ENCODE results near the gene PTMS.
"Not testable (repeated sequence)": the region's sequence is repeated elsewhere in the genome, so short reads cannot be mapped to it uniquely, and the experiment has no call there.

Gene PTMS

DNA sequence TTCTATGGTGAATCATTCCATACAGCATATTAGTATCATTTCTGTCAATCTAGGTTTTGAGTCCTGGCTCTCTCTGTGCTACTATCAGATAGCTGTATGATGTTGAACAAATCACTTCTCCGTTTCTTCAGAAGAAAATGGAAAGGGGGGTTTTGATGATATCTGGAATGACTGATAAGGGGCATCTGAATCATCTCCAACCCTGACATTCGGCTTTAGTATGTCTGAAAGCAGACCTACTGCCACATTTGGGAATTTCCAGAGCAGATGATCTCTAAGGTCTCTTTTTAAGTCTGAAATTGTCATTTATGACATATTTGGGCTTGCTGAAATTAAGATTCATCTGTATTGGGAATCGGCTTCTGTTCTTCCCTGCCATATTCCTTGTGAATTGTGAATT, 23.3 kb upstream of the PTMS start:
- no peak for ATAC-seq
- TF ChIP-seq SNAI2 (CRISPR knock-in tag; IDR thresholded peaks at IDR 0.05) (no peak), ZNF70 (CRISPR knock-in tag; IDR thresholded peaks at IDR 0.05) (no peak), ZNF8 (CRISPR knock-in tag; IDR thresholded peaks at IDR 0.05) (no peak), TOX (CRISPR knock-in tag; IDR thresholded peaks at IDR 0.05; ENCODE audit: borderline replicate concordance) (no peak), ARNTL (CRISPR knock-in tag; IDR thresholded peaks at IDR 0.05; ENCODE audit: borderline replicate concordance, low read depth) (no peak), CSDC2 (CRISPR knock-in tag; IDR thresholded peaks at IDR 0.05) (no peak), ISL1 (CRISPR knock-in tag; IDR thresholded peaks at IDR 0.05) (no peak), OSR1 (CRISPR knock-in tag; IDR thresholded peaks at IDR 0.05) (no peak), BACH2 (CRISPR knock-in tag; IDR thresholded peaks at IDR 0.05; ENCODE audit: borderline replicate concordance) (no peak), ESRRG (CRISPR knock-in tag; IDR thresholded peaks at IDR 0.05) (no peak), GLIS3 (CRISPR knock-in tag; IDR thresholded peaks at IDR 0.05) (no peak), ZC3H10 (CRISPR knock-in tag; IDR thresholded peaks at IDR 0.05) (no peak), TCF4 (CRISPR knock-in tag; IDR thresholded peaks at IDR 0.05; ENCODE audit: borderline replicate concordance) (no peak), ZNF565 (CRISPR knock-in tag; conservative IDR thresholded peaks at IDR 0.05; ENCODE audit: low read depth) (no peak), PPARA (CRISPR knock-in tag; IDR thresholded peaks at IDR 0.05; ENCODE audit: borderline replicate concordance) (no peak), ZFP30 (CRISPR knock-in tag; IDR thresholded peaks at IDR 0.05) (no peak)
- TF ChIP-seq, protein P1, sequence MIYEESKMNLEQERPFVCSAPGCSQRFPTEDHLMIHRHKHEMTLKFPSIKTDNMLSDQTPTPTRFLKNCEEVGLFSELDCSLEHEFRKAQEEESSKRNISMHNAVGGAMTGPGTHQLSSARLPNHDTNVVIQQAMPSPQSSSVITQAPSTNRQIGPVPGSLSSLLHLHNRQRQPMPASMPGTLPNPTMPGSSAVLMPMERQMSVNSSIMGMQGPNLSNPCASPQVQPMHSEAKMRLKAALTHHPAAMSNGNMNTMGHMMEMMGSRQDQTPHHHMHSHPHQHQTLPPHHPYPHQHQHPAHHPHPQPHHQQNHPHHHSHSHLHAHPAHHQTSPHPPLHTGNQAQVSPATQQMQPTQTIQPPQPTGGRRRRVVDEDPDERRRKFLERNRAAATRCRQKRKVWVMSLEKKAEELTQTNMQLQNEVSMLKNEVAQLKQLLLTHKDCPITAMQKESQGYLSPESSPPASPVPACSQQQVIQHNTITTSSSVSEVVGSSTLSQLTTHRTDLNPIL (CRISPR knock-in tag; IDR thresholded peaks at IDR 0.05; ENCODE audit: low read depth), result no peak
- TF ChIP-seq, protein P2, sequence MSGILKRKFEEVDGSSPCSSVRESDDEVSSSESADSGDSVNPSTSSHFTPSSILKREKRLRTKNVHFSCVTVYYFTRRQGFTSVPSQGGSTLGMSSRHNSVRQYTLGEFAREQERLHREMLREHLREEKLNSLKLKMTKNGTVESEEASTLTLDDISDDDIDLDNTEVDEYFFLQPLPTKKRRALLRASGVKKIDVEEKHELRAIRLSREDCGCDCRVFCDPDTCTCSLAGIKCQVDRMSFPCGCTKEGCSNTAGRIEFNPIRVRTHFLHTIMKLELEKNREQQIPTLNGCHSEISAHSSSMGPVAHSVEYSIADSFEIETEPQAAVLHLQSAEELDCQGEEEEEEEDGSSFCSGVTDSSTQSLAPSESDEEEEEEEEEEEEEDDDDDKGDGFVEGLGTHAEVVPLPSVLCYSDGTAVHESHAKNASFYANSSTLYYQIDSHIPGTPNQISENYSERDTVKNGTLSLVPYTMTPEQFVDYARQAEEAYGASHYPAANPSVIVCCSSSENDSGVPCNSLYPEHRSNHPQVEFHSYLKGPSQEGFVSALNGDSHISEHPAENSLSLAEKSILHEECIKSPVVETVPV (CRISPR knock-in tag; IDR thresholded peaks at IDR 0.05), result no peak
- TF ChIP-seq, protein P3, sequence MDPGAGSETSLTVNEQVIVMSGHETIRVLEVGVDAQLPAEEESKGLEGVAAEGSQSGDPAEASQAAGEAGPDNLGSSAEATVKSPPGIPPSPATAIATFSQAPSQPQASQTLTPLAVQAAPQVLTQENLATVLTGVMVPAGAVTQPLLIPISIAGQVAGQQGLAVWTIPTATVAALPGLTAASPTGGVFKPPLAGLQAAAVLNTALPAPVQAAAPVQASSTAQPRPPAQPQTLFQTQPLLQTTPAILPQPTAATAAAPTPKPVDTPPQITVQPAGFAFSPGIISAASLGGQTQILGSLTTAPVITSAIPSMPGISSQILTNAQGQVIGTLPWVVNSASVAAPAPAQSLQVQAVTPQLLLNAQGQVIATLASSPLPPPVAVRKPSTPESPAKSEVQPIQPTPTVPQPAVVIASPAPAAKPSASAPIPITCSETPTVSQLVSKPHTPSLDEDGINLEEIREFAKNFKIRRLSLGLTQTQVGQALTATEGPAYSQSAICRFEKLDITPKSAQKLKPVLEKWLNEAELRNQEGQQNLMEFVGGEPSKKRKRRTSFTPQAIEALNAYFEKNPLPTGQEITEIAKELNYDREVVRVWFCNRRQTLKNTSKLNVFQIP (CRISPR knock-in tag; IDR thresholded peaks at IDR 0.05; ENCODE audit: borderline replicate concordance, low read depth), result no peak

DNA sequence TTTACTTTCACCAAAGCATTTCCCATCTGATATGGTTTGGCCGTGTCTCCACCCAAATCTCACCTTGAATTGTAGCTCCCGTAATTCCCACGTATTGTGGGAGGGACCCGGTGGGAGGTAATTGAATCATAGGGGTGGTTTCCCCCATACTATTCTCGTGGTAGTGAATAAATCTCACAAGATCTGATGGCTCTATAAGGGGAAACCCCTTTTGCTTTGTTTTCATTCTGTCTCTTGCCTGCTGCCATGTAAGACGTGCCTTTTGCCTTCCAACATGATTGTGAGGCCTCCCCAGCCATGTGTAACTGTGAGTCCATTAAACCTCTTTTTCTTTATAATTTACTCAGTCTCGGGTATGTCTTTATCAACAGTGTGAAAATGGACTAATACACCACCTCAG, 22.9 kb upstream of the PTMS start:
- not testable (repeated sequence) for ATAC-seq

DNA sequence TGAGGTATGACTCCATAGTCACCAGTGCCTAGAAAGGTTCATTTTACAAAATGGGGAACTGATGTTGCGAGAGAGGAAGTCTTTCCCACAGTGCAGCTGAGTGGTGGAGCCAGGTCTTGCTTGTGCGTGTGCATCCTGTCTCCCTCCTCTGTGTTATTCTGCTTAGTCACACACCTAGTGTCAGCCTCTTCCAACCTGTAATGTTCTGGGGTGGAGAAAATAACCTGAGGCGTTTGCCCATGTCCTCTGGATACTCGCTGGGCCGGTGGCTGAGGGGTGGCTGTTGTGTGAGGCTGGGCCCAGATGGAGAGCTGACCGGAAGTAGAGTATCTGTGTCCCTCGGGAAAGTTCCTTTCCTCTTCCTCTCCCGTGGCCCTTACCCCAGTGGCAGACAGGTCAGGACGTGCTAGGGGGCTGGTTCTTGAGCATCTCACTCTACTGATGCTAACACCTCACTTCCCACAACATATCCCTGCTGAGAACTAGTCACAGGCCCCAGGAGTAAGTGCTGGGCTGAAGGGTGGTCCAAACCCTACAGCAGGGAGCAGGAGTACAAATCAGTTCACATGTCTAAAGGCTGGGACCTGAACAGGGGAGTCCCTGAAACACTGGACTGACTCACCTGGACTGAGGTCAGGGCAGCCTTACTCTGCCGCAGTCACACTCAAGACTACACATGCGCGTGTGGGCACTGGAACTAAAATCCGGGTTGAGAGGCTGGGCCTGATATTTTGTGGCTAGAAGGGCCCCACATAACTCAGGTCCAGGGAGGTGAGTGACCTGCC, 20.2 kb upstream of the PTMS start:
- peak; percentile 11; the same call in 2 of the 3 replicates for ATAC-seq
- TF ChIP-seq ISL1 (CRISPR knock-in tag; IDR thresholded peaks at IDR 0.05) (no peak), ZNF70 (CRISPR knock-in tag; IDR thresholded peaks at IDR 0.05) (no peak), TOX (CRISPR knock-in tag; IDR thresholded peaks at IDR 0.05; ENCODE audit: borderline replicate concordance) (no peak), TCF4 (CRISPR knock-in tag; IDR thresholded peaks at IDR 0.05; ENCODE audit: borderline replicate concordance) (no peak), BACH2 (CRISPR knock-in tag; IDR thresholded peaks at IDR 0.05; ENCODE audit: borderline replicate concordance) (no peak), ARNTL (CRISPR knock-in tag; IDR thresholded peaks at IDR 0.05; ENCODE audit: borderline replicate concordance, low read depth) (no peak), RARB (CRISPR knock-in tag; IDR thresholded peaks at IDR 0.05) (no peak), ZNF565 (CRISPR knock-in tag; conservative IDR thresholded peaks at IDR 0.05; ENCODE audit: low read depth) (no peak), ESRRG (CRISPR knock-in tag; IDR thresholded peaks at IDR 0.05) (no peak), PPARA (CRISPR knock-in tag; IDR thresholded peaks at IDR 0.05; ENCODE audit: borderline replicate concordance) (no peak), SNAI2 (CRISPR knock-in tag; IDR thresholded peaks at IDR 0.05) (no peak), ZC3H10 (CRISPR knock-in tag; IDR thresholded peaks at IDR 0.05) (no peak), ZFP3 (CRISPR knock-in tag; IDR thresholded peaks at IDR 0.05) (no peak)
- TF ChIP-seq, protein P4, sequence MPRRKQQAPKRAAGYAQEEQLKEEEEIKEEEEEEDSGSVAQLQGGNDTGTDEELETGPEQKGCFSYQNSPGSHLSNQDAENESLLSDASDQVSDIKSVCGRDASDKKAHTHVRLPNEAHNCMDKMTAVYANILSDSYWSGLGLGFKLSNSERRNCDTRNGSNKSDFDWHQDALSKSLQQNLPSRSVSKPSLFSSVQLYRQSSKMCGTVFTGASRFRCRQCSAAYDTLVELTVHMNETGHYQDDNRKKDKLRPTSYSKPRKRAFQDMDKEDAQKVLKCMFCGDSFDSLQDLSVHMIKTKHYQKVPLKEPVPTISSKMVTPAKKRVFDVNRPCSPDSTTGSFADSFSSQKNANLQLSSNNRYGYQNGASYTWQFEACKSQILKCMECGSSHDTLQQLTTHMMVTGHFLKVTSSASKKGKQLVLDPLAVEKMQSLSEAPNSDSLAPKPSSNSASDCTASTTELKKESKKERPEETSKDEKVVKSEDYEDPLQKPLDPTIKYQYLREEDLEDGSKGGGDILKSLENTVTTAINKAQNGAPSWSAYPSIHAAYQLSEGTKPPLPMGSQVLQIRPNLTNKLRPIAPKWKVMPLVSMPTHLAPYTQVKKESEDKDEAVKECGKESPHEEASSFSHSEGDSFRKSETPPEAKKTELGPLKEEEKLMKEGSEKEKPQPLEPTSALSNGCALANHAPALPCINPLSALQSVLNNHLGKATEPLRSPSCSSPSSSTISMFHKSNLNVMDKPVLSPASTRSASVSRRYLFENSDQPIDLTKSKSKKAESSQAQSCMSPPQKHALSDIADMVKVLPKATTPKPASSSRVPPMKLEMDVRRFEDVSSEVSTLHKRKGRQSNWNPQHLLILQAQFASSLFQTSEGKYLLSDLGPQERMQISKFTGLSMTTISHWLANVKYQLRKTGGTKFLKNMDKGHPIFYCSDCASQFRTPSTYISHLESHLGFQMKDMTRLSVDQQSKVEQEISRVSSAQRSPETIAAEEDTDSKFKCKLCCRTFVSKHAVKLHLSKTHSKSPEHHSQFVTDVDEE (CRISPR knock-in tag; IDR thresholded peaks at IDR 0.05), result no peak
- TF ChIP-seq, protein P5, sequence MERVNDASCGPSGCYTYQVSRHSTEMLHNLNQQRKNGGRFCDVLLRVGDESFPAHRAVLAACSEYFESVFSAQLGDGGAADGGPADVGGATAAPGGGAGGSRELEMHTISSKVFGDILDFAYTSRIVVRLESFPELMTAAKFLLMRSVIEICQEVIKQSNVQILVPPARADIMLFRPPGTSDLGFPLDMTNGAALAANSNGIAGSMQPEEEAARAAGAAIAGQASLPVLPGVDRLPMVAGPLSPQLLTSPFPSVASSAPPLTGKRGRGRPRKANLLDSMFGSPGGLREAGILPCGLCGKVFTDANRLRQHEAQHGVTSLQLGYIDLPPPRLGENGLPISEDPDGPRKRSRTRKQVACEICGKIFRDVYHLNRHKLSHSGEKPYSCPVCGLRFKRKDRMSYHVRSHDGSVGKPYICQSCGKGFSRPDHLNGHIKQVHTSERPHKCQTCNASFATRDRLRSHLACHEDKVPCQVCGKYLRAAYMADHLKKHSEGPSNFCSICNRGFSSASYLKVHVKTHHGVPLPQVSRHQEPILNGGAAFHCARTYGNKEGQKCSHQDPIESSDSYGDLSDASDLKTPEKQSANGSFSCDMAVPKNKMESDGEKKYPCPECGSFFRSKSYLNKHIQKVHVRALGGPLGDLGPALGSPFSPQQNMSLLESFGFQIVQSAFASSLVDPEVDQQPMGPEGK (CRISPR knock-in tag; IDR thresholded peaks at IDR 0.05; ENCODE audit: borderline replicate concordance), result no peak
- TF ChIP-seq, protein P2 (CRISPR knock-in tag; IDR thresholded peaks at IDR 0.05), result no peak
- TF ChIP-seq, protein P1 (CRISPR knock-in tag; IDR thresholded peaks at IDR 0.05; ENCODE audit: low read depth), result no peak

Measured in SK-N-SH treated with all-trans-retinoic acid at 6 μM for 48 hours (cell line).